Measurements from ENCODE around the gene ABHD11.

GRCh38 chr7:73746378-73746777, 7.8 kb upstream of the ABHD11 start:
- TF ChIP-seq CTCF (conservative IDR thresholded peaks at IDR 0.05), result no peak
- TF ChIP-seq ZFX (IDR thresholded peaks at IDR 0.05), result no peak

Measured in C4-2B (cell line).